ENCODE data around the gene CACNB3. TPM values are rescaled to one million over a fixed set of nuclear protein-coding genes. Genes with fewer than 3 reads are reported as not detected.
A peak's percentile ranks its signal among the peaks of the same experiment; 100 is the strongest.

The CACNB3 gene
- total RNA-seq, 1 donor from 2014 or later, result 83.1 TPM

DNA sequence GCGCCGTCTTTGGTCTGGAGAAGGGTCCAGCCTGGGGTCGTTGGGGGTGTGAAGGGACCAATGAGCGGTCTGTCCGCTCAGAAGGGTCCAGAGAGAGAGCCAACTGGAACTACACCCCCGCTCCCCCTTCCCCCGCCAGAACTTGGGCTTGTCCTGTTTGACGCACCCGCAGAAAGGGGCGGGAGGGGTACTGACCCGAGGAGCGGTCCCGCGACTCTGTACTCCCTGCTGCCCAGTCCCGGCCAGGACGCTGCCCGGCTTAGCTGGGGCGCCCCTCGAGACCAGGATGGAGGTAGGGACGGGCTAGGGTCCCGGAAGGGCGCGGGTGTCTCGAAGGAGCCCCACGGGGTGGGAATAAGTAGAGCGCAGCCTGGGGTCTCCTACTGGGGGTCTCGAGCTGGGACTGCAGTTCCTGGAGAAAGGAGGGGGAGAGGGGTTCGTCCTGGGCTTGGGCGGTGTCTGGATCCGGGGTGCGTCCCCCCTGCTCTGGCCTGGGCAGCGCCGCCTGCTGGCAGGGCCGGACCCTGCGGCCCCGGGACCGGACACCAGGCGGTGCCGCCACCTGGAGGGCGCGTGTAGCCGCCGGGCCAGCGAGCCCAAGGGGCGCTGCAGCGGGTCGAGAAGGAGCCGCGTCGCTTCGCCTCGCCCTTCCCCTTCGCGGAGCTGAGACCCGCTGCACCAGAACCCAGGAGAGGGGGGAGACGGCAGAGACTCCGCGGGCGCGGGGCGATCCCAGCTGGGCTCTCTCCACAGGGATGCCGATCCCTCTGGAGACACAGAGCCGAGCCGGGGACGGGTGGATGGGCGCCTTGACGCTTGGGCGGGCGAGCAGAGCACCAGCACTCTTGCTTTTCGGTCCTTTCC, 3.8 kb upstream of the CACNB3 start:
- DNase-seq (ENCODE audit: low spot score), result peak; percentile 92
- TF ChIP-seq, protein P1, sequence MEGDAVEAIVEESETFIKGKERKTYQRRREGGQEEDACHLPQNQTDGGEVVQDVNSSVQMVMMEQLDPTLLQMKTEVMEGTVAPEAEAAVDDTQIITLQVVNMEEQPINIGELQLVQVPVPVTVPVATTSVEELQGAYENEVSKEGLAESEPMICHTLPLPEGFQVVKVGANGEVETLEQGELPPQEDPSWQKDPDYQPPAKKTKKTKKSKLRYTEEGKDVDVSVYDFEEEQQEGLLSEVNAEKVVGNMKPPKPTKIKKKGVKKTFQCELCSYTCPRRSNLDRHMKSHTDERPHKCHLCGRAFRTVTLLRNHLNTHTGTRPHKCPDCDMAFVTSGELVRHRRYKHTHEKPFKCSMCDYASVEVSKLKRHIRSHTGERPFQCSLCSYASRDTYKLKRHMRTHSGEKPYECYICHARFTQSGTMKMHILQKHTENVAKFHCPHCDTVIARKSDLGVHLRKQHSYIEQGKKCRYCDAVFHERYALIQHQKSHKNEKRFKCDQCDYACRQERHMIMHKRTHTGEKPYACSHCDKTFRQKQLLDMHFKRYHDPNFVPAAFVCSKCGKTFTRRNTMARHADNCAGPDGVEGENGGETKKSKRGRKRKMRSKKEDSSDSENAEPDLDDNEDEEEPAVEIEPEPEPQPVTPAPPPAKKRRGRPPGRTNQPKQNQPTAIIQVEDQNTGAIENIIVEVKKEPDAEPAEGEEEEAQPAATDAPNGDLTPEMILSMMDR (IDR thresholded peaks at IDR 0.05; ENCODE audit: unreplicated experiment), result peak; percentile 99
- Mint-ChIP-seq H3K9me3 (ENCODE audit: unreplicated experiment) (no peaks in the 10 kb centered on the region), H3K4me1 (ENCODE audit: unreplicated experiment) (peaks cover 41% of the 10 kb centered on the region), H3K27ac (ENCODE audit: unreplicated experiment) (no peak overlapping the region), H3K27me3 (ENCODE audit: unreplicated experiment) (peaks cover 18% of the 10 kb centered on the region), H3K4me3 (ENCODE audit: unreplicated experiment) (peak overlapping the region; percentile 97), H3K36me3 (ENCODE audit: low read depth, unreplicated experiment) (peaks cover 10% of the 10 kb centered on the region)

DNA sequence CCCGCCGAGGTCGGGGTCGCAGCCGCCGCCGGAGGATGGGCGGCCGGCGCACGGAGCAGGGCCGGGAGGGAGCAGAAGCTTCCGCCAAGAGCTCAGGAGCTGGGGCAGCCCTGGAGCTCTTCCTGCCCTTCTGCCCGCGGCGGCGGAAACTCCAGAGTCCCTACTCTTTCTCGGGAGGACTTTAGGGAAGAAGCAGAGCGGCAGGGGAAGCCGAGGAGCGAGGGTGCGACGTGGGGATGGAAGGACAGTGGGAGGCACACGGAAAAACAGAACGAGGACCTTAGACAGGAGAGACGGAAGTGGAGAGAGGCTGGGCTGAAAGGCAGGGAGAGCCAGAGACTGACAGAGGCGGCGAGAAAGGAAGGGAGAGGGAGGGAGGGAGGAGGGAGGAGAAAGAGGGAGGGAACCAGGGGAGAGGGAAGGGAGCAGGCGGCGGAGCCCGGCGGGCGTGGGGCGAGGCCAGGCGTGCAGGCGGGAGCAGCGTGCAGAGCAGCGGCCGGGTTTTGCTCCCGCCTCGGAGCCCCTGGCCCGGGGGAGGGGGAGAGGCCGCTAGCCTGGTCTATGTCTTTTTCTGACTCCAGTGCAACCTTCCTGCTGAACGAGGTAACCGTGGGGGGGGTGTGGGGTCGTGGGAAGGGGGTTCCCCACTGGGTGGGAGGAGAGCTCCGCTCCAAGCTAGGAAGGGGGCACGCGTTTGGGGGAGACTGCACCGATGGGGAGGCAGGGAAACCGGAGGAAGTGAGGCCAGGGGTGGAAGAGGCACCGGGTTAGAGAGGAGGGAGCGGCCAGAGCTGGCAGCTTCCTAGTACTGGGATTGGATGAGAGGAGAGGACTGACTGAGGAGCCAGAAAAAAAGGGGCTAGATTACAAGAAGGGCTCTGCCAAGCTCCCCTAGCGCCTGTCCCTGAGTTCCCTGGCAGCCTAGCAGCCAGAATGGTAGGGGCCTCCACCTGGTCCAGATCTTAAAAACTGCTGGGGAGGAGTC, 2.9 kb upstream of the CACNB3 start:
- DNase-seq (ENCODE audit: low spot score), result peak; percentile 62
- H3K4me1 Mint-ChIP-seq (ENCODE audit: unreplicated experiment), result peaks cover 39% of the 10 kb centered on the region
- TF ChIP-seq, protein P1 (IDR thresholded peaks at IDR 0.05; ENCODE audit: unreplicated experiment), result no peak
- H3K4me3 Mint-ChIP-seq (ENCODE audit: unreplicated experiment), result peak overlapping the region; percentile 97
- H3K27me3 Mint-ChIP-seq (ENCODE audit: unreplicated experiment), result peaks cover 23% of the 10 kb centered on the region
- no peaks in the 10 kb centered on the region for H3K9me3 Mint-ChIP-seq (ENCODE audit: unreplicated experiment)
- peak overlapping the region; percentile 96 for H3K27ac Mint-ChIP-seq (ENCODE audit: unreplicated experiment)
- H3K36me3 Mint-ChIP-seq (ENCODE audit: low read depth, unreplicated experiment), result peaks cover 16% of the 10 kb centered on the region

DNA sequence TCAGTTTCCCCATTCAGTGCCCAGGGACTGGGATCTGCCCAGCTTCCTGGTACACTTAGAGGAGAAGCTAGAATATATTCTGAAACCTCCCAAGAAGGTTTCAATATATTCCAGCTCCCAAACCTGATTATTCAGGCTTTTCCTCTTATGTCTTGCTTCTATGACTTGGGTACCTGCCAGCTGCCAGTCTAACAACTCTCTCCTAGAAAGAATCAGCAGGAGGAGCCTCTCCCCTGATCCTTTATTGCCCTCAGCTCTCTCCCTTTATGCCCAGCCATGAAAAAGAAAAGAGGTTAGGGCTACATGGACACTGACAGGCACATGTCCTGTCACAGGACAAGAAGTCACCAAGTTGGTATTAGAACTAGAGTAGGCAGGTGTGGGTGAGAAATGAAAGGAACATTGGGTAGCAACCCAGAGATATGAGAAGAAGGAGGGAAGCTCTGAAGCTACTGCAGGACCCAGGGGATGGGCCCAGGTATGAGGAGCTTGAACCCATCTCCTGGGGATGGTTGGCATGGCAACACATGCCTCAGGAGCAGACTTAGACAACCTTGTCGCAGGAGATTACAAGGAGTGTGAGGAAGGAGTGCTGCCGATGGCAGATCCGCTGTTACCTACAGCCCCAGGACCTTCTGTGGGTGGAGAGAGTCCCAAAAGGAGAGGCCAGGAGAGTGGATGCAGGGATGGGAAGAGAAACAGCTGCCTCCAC, 2.0 kb upstream of the CACNB3 start:
- H3K4me1 Mint-ChIP-seq (ENCODE audit: unreplicated experiment), result peaks cover 39% of the 10 kb centered on the region
- H3K27ac Mint-ChIP-seq (ENCODE audit: unreplicated experiment), result peak overlapping the region; percentile 18
- H3K27me3 Mint-ChIP-seq (ENCODE audit: unreplicated experiment), result peaks cover 25% of the 10 kb centered on the region
- peak overlapping the region; percentile 97 for H3K4me3 Mint-ChIP-seq (ENCODE audit: unreplicated experiment)
- H3K9me3 Mint-ChIP-seq (ENCODE audit: unreplicated experiment), result no peaks in the 10 kb centered on the region
- no peak for DNase-seq (ENCODE audit: low spot score)
- TF ChIP-seq, protein P1 (IDR thresholded peaks at IDR 0.05; ENCODE audit: unreplicated experiment), result no peak
- peaks cover 16% of the 10 kb centered on the region for H3K36me3 Mint-ChIP-seq (ENCODE audit: low read depth, unreplicated experiment)

DNA sequence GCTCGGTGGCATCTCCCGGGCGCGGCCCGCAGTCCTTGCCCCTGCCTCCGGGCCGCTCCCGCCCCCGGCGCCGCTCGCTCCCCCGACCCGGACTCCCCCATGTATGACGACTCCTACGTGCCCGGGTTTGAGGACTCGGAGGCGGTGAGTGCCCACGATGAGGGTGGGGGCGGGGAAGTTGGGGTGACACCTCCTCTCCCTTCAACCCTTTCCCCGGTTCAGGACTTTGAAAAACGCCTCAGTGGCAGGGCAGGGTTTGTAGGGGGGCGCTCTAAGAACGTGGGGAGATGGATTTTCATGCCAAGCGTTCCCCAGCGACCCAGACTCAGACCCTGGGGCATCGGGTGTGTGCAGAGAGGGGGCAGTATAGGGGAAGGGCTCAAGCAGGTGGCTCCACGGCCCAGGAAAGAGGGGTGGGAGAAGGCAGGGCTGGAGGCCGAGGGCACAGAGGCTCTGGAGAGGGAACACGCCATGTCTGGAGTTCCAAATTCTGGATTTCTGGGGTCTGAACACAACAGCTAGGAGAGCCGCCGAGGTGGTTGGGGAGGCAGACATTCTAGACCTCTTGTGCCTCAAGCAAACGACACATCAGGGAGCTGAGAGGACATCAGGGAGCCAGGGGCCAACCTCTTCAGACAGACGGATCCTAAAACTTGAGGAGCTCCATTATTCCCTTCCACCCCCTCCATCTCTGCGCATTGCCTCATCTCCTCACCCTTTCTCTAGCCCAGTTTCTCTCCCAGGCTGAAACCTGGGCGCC, 715 bp downstream of the CACNB3 start:
- Mint-ChIP-seq H3K27me3 (ENCODE audit: unreplicated experiment) (peaks cover 17% of the 10 kb centered on the region), H3K9me3 (ENCODE audit: unreplicated experiment) (no peaks in the 10 kb centered on the region), H3K27ac (ENCODE audit: unreplicated experiment) (no peak overlapping the region), H3K4me3 (ENCODE audit: unreplicated experiment) (peak overlapping the region; percentile 94), H3K4me1 (ENCODE audit: unreplicated experiment) (peaks cover 35% of the 10 kb centered on the region), H3K36me3 (ENCODE audit: low read depth, unreplicated experiment) (peaks cover 16% of the 10 kb centered on the region)
- peak; percentile 56 for DNase-seq (ENCODE audit: low spot score)
- TF ChIP-seq, protein P1 (IDR thresholded peaks at IDR 0.05; ENCODE audit: unreplicated experiment), result peak; percentile 40

Measured in endothelial cell (in vitro differentiated cells).